GM18526 (cell line): Measurements from ENCODE around the gene SLC1A2.

ENCODE experiments used
- POLR2A ChIP-seq: IDR thresholded peaks from 3 replicates; pipeline ENCODE4 v1.6.1; 2011; ENCODE audit not compliant: insufficient read length; ENCODE audit errors: extremely low read depth

Gene SLC1A2

DNA sequence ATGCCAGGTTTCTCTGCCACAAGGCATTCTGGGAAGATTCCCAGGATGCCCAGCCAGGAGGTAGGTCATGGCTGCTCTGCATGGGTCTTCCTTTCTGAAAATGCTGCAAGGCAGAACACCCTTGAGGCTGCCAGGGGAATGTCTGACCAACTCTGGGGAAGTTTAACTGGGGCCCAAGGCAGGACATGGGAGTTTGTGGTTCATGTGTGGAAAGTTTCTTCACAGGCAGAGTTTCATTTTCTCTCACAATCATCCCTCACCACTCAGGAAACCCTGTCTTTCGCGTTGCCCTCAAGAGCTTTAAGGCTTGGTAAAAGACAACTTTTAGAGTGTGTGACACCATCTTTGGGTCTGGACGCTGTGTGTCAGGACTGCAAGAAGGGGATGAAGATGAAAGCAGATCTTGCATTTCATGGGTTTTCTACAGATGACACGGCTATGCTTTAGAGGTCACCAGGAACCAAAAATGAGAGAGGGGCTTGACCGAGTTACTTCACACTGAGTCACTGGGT is 146.9 kb downstream of the SLC1A2 start:
- TF ChIP-seq POLR2A: no peak

DNA sequence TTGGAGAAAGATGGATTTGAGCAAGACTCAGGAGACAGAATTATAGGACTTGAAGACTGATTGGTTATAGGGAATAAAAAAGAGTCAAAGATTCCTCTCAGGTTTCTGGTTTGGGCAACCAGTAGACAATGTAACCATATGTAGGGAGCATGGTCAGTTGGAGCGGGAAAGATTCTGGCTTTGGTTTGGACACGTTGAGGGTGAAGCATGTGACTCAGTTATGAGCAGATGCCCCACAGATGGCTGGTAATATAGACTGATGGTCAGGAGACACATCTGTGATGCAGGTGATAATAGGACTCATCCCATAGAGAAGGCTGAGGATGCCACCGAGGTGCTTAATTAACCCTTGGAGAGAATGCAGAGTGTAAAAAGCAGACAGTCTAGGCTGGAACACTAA is 148.3 kb downstream of the SLC1A2 start:
- TF ChIP-seq POLR2A: no peak

DNA sequence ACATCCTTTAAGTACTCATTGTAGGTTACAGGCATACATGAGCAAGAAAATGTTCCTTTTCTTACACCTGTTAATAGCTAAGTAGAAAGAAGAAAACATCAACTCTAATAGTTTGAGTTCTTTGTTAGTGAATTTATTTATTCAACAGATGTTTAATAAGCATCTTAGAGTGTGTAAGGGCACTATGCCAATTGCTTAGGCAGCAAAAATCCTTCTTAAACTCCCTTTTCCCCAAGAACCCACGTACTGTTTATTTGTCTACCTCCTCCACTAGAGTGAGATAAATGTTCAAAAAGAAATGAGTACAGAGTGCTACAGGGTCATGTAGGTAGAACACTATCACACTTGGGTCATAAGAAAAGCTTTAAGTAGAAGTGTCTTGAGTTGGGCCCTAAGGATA is 149.0 kb downstream of the SLC1A2 start:
- no peak for TF ChIP-seq POLR2A

DNA sequence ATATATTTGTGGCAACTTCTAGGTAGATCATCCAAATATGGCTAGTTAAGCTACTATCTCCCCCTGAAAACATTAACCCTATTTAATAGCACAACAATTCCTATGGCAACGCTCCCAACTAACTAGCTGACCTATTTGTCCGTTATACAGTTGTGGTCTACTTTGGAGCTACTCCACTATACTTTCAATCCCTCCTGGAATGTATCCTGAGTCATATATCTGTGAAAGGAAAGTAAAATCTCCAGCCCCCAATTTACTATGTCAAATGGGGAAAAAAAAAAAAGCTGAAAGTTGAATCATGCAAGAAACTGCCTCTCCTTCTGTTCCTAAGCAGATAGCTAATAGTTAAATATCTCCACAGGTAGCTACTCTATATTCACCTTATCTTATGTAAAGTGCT is 151.9 kb downstream of the SLC1A2 start:
- no peak for TF ChIP-seq POLR2A

DNA sequence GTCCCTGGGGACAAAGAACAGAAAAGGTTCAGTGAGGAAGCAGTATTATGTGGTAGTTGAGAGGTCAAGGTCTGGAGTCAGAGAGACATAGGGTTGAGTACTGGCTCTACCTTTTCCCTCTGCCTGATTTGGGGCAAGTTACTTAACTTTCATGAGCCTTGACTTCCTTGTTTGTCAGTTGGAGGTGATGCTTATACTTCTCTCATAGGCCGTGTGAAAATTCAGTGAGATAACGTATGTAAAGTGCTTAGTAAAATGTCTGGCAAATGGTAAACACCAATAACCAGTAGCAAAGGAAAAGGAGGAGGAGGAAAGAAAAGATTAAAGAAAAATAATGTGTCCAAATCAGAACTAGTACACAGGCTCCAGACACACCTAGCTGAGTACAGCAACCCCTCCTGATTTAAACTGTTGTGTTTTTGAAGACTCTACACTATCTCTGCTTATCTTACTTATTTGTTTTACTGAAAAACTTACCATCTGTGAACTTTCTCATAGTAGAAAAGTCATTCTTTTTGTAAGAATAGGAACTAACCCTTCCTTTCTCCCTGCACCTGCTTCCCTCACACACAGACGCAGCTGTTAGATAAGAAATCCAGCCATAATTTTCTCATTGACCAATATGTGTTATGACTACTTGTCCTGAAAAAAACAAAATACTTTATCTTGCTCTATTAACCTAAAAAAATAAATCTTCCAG is 153.5 kb downstream of the SLC1A2 start:
- no peak for TF ChIP-seq POLR2A

DNA sequence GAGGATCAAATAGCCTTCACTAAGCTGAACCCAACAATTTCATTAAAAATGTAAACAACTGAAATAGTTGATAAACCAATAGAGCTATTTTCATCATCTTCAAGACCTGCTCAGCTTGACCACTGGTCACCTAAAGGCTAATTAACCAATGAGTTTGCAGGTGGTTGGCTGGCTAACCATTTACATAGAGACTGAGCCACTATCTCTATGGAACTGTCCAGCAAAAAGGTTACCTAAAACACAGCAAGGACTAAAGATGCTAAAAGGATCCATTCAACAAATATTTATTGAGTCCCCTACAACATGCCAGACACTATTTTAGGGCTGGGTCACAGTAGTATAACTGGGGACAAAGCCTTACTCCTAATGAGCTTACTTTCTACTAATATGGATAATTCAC is 156.6 kb downstream of the SLC1A2 start:
- no peak for TF ChIP-seq POLR2A

DNA sequence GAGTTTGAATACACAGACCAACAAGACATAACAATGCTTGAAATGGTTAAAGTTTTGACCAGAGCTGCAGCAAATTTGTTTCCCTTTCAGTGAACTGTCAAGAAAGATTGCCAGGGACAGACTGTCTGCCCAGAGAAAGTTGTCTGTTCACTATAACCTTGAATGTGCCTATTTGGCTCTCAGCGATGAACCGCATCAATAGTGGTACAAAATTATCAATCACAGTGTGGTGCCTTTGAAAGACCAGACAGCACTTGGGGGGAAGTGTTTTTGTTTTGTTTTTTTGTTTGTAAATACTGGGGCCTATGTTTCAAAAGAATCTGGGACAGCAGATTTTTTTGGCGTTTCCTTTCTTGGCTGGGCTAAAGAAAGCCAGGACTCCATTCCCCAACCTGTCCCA is 157.3 kb downstream of the SLC1A2 start:
- no peak for TF ChIP-seq POLR2A

DNA sequence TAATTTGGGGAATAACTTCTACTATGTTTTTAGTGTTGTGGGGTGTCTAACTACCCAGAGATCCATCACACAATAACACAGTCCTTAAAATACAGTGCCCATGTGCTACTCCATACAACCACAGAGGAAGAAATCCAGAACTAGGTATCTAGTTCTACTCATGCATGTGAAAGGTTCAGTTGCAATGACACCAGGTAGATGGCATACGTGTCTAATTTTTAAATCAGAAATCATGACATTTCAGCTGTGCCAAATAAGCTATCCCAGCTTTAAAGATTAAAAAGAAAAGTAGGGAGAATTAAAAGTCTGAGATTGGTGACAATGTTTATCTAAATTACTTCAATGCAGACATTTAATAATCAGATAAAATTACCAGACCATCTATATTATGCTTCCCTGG is 158.2 kb downstream of the SLC1A2 start:
- TF ChIP-seq POLR2A: no peak

DNA sequence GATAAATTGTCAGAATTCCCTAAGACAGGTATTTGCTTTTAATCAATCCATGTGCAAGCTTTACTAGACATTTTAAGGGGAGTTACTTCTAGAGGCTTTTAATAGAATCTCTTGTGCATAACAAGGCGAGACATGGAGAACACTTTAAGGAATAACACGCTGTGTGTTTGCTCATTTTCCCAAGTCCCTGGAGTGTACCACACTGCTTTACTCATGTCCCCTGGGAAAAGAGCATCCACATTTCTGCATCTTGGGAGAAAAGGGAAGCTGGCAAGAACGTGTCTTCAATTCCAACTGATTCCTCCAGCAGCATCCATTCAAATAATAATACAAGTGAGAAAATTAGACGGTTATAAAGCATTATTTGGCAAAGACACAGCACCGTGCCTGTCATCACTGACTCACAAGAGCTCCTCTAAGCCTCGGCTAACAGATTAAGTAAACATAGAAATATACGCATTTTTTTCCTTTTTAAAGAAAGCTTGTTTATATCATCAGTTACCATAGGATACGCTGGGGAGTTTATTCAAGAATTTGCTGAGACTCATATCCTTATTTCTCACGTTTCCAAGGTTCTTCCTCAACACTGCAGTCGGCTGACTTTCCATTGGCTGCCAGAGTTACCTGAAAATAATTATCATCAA is 158.9 kb downstream of the SLC1A2 start:
- TF ChIP-seq POLR2A: no peak

DNA sequence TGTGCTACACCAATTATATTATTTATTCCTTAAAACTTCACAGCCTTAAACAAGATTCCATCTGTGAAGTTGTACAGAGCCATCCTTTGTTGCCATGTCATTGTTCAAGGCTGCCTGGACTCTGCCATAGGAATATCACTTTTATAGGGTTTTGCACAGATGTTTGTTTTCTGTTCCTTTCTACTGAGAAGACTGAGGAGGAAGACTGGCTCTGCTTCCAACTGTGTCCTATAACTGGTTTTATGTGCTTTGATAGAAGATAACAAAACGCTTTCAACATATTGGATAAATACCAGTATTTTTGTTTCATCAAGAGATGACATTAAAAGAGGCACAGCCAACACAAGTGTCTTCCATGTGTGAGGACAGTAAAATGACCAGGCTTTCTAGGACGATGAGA is 159.8 kb downstream of the SLC1A2 start:
- no peak for TF ChIP-seq POLR2A

DNA sequence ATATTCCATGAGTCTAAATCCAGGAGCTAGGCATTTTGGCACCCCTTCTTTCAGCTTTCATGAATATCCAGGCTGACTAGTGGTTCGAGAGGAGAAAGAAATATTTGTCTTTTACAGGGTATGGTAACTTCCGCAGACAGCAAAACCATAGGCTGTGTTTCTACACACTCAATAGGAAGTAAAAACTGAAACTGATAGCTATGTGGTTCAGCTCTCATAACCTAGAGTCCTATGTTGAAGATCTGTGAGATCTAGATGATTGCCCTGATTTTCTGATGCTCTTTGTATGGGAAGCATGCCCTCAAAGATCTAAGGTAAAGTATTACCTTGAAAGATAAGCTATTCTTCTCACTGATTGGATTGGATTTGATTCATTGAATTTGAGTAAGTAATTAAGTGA is 162.1 kb downstream of the SLC1A2 start:
- no peak for TF ChIP-seq POLR2A

DNA sequence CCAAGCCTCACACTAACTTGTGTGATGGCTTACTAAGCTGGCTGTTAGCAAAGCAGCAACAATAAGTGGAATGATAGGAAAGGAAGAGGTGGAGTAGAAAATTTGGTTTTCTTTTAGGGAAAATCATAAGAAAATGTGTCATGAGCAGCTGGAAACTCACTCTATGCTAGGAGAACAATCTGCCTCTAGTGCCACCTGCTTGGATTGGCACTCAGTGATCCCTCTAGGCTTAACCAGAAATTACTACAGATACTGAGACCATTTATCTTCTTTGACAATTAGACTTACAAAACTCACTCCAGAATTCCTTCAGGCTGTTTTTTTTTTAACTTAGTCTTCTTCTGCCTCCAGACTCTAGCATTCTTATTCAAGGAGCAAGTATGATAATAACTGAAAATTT is 163.1 kb downstream of the SLC1A2 start:
- no peak for TF ChIP-seq POLR2A

DNA sequence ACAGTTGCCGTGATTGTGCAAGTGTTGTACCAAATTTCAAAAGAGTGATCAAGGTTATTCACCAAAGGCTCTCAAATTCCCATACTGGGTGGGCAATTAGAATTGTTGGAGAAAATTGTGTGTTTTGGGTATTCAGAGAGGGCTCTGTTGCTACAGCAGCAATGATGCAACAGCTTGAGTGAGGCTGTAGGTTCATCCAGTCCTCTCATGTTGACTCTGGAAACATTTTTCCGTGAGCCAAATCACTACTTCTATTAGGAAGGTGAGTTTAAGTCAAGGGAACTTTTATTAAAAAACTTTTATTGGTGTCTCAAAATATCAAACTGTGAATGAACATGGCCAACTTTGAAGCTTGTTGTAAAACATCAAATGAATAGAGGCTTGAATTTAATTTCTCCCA is 163.8 kb downstream of the SLC1A2 start:
- no peak for TF ChIP-seq POLR2A

DNA sequence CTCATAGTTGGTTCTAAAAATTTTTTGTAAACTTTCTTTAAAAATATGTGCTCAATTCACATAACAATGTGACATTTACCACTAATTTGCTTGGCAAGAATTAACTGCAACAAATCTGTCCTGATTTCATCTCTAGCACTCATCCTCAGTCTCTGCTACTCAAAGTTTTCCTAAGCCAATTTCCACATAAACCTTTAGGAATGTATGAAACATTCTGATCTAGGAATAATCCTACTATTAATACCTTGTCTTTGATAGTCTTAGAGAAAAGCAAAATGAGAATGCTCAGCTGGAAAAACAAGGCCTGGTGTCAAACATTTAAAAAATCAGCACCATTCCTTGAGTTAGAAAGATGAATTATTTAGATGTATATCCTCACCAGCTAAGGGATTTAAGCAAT is 166.1 kb downstream of the SLC1A2 start:
- no peak for TF ChIP-seq POLR2A

DNA sequence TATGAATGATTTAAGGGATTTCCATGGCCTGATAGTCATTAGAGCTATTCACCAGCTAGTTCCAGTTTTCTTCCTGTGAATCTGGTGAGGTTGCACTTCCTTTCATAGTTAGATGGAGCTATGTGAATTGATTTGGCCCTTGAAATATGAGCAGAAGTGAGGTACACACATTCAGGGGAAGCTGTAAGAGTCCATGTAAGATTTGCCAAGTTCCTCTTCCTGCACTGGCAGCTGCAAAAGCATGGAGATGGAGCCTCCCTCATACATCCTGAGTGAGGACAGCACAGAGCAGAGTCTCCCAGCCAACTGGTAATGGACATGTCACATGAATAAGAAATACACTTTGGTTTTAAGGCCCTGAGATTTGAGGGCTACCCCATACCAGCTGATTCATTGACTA is 168.7 kb downstream of the SLC1A2 start:
- TF ChIP-seq POLR2A: no peak

DNA sequence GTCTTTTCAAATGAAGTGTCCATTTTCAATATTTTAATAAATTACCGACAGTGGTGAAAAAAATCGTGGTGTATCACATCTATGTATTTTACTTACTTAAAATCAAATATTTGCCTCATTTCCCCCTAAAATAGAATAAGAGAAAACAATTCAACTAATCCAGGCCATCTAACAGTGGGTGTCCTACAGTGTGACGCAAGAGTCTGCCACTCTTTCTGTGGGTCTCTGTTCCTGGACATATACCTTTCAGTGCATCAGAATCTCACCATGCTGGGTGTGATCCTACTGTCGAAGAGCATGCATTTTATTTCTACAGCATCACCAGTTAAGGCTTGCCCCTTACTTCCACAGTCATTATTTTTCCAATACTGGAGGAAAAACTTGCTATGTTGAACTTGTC is 169.2 kb downstream of the SLC1A2 start:
- no peak for TF ChIP-seq POLR2A
